Posterior vena cava (tissue), 2 donors: ENCODE data around the gene ZNF746. TPM values are rescaled to one million over a fixed set of nuclear protein-coding genes. Genes with fewer than 3 reads are reported as not detected.
A peak's percentile ranks its signal among the peaks of the same experiment; 100 is the strongest.

Experiments used
- DNase-seq: peaks from one replicate; pipeline ENCODE4 v3.0.0-alpha.2; 2020; ENCODE audit warnings: low spot score
- intact Hi-C, 2 donors: fragments of 100-400 bp; cut with DNase I; formaldehyde crosslinking; loops; one replicate each; pipeline versions ENCODE4 v1.14.1 to v1.14.2; 2022 to 2023
- long read RNA-seq, 2 donors: library from polyadenylated mRNA; unstranded; transcript quantifications; one replicate each; pipeline ENCODE4 v2.0.0, GENCODE V29; 2020 to 2021
- total RNA-seq, 2 donors: library from RNA; stranded (reverse); fragmentation: NEBNext Ultra II Directional; extraction: Animal tissue kit (Norgen Biotek cat#: 25700); gene quantifications; one replicate each; pipeline ENCODE4 v1.2.1, GENCODE V29; 2021
- donor health status: DM: yes; HTN: yes; CAD: no.
- donor health status: DM: yes; HTN: yes; CAD: no.

ZNF746 gene
- total RNA-seq: 10 to 100 TPM; 12.6 to 13.1 TPM
- long read RNA-seq, donor 1, partial matches to known transcripts: 1 of 6 reads
- long read RNA-seq, donor 1, other reads (novel, unspliced or antisense): 4 of 6 reads
- long read RNA-seq, donor 2, partial matches to known transcripts: 0 of 9 reads
- long read RNA-seq, donor 2, other reads (novel, unspliced or antisense): 9 of 9 reads

GRCh38 chr7:149497467-149498261 lies at the start of gene ZNF746:
TSS of gene ZNF746 (minus strand) at chr7:149497809. CDS start at chr7:149497536, 273 bp downstream.
- intact Hi-C loops: no loop called here
- DNase-seq: peak; percentile 96

GRCh38 chr7:149547126-149547525 lies 49.5 kb upstream of the ZNF746 start:
- DNase-seq: no peak
- intact Hi-C loops: no loop called here

GRCh38 chr7:149546331-149546730 lies 48.7 kb upstream of the ZNF746 start:
- no peak for DNase-seq
- intact Hi-C loops: no loop called here

GRCh38 chr7:149544028-149544427 lies 46.4 kb upstream of the ZNF746 start:
- DNase-seq: no peak
- intact Hi-C loops: no loop called here

- no peak for DNase-seq
- intact Hi-C loops: no loop called here
Observed at GRCh38 chr7:149532654-149533053, 35.0 kb upstream of the ZNF746 start.

- no peak for DNase-seq
- intact Hi-C loops: loop anchor here in 1 of 2 donors (10.0 kb wide), 1 partner anchor 234 kb away; no protein-coding TSS in a partner anchor
Observed at GRCh38 chr7:149529136-149529718, 31.6 kb upstream of the ZNF746 start.

GRCh38 chr7:149527414-149527813 lies 29.8 kb upstream of the ZNF746 start:
- intact Hi-C loops: loop anchor here in 1 of 2 donors (10.0 kb wide), 1 partner anchor 233 kb away; no protein-coding TSS in a partner anchor
- no peak for DNase-seq

GRCh38 chr7:149525280-149525679 lies 27.7 kb upstream of the ZNF746 start:
- intact Hi-C loops: loop anchor here in 1 of 2 donors (10.0 kb wide), 1 partner anchor 230 kb away; no protein-coding TSS in a partner anchor
- DNase-seq: no peak

GRCh38 chr7:149524394-149524793 lies 26.8 kb upstream of the ZNF746 start:
- intact Hi-C loops: loop anchor here in 1 of 2 donors (10.0 kb wide), 1 partner anchor 230 kb away; no protein-coding TSS in a partner anchor

GRCh38 chr7:149510248-149510647 lies 12.6 kb upstream of the ZNF746 start:
- intact Hi-C loops: no loop called here

More at GRCh38 chr7:149524394-149524793, 26.8 kb upstream of the ZNF746 start:
- no peak for DNase-seq

GRCh38 chr7:149509774-149510173 lies 12.2 kb upstream of the ZNF746 start:
- DNase-seq: no peak
- intact Hi-C loops: no loop called here

More at GRCh38 chr7:149510248-149510647, 12.6 kb upstream of the ZNF746 start:
- no peak for DNase-seq

GRCh38 chr7:149505551-149505950 lies 7.9 kb upstream of the ZNF746 start:
- intact Hi-C loops: no loop called here

GRCh38 chr7:149501651-149502050 lies 4.0 kb upstream of the ZNF746 start:
- peak; percentile 67 for DNase-seq
- intact Hi-C loops: no loop called here

More at GRCh38 chr7:149505551-149505950, 7.9 kb upstream of the ZNF746 start:
- DNase-seq: no peak

- DNase-seq: peak; percentile 48
- intact Hi-C loops: no loop called here
Observed at GRCh38 chr7:149500910-149501309, 3.3 kb upstream of the ZNF746 start.

- intact Hi-C loops: no loop called here
Observed at GRCh38 chr7:149500201-149500600, 2.6 kb upstream of the ZNF746 start.

GRCh38 chr7:149498811-149499210 lies 1.2 kb upstream of the ZNF746 start:
- DNase-seq: no peak
- intact Hi-C loops: no loop called here

More at GRCh38 chr7:149500201-149500600, 2.6 kb upstream of the ZNF746 start:
- no peak for DNase-seq

- DNase-seq: peak; percentile 91
- intact Hi-C loops: no loop called here
Observed at GRCh38 chr7:149496642-149497391, 792 bp downstream of the ZNF746 start.

GRCh38 chr7:149495785-149496641 lies 1.6 kb downstream of the ZNF746 start:
- intact Hi-C loops: no loop called here
- peak; percentile 88 for DNase-seq
